SIG-M5 treated with dmso at 0.1 percent for 504 hours (cell line): Measurements from ENCODE around the gene GLIPR1.
A peak's percentile ranks its signal among the peaks of the same experiment; 100 is the strongest.
"Not testable (repeated sequence)": the region's sequence is repeated elsewhere in the genome, so short reads cannot be mapped to it uniquely, and the experiment has no call there.

ENCODE experiments used
- DNase-seq: peaks from one replicate; lab custom pipeline; 2025; ENCODE audit not compliant: unreplicated experiment; lab: John Stamatoyannopoulos, UW

Gene GLIPR1

DNA sequence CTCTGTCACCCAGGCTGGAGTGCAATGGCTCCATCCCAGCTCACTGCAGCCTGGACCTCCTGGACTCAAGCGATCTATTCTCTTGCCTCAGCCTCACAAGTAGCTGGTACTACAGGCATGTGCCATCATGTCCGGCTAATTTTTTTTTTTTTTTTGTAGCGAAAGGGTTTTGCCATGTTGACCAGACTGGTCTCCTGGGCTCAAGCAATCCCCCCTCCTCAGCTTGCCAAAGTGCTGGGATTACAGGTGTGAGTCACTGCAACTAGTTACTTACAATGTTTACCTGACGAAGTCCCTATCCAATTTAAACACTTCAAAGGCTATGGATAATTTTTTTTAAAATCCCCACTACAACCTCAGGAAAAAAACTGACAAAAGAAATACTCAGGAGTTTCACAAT, 29.1 kb downstream of the GLIPR1 start:
- DNase-seq: no peak

DNA sequence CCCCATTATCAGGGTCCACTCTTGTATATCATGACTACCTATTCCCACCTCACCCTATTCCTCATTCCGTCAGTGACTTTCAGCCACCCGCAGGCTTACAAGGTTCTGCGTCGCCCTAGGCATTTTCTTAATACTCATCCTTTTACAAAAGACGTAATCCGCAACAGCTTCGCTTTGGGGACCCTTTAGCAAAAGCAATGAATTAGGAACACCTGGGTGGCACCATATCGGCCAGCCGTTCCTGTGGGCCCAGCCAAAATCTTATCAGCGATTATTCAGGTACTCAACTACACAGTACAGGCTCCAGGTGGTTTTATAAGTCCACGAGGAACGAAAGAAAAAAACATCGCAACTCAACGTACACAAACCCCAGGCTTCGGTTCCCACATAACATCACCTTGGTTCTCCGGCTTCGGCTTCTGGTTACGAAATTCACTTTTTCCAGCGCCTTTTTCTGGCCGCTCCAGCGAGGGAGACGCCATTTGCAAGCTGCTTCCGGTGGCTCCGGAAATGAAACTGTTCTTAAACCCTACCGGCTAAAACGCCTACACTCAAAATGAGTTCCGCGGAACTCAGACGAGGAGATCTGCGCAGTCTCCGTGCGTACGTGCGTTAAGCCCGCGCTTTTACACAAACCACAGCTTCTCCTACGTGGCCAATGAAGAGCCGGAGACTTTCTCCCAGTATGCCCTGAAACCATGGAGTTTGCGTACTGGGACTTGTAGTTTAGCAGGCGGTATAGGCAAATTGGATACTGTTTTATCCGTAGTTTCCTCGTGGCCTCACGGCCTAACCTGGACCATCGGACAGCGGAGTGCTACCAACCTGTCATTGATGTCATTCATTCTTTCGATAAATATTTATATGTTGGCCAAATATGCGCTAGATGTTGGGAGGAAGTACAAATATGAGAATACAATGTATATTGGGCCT, 30.8 kb downstream of the GLIPR1 start, which contains the start of gene KRR1:
Gene KRR1 (minus strand): TSS at position 494 of the 933 bp plus-strand sequence. CDS start 12 bp downstream, at position 482.
- peak; percentile 98 for DNase-seq

DNA sequence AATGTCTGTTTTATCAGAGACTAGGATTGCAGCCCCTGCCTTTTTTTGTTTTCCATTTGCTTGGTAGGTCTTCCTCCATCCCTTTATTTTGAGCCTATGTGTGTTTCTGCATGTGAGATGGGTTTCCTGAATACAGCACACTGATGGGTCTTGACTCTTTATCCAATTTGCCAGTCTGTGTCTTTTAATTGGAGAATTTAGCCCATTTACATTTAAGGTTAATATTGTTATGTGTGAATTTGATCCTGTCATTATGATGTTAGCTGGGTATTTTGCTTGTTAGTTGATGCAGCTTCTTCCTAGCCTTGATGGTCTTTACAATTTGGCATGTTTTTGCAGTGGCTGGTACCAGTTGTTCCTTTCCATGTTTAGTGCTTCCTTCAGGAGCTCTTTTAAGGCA, 40.7 kb downstream of the GLIPR1 start:
- DNase-seq: not testable (repeated sequence)

DNA sequence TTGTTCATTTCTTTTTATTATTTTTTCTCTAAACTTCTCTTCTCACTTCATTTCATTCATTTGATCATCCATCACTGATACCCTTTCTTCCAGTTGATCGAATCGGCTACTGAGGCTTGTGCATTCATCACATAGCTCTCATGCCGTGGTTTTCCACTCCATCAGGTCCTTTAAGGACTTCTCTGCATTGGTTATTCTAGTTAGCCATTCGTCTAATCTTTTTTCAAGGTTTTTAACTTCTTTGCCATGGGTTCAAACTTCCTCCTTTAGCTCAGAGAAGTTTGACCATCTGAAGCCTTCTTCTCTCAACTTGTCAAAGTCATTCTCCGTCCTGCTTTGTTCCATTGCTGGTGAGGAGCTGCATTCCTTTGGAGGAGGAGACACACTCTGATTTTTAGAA, 41.6 kb downstream of the GLIPR1 start:
- not testable (repeated sequence) for DNase-seq

DNA sequence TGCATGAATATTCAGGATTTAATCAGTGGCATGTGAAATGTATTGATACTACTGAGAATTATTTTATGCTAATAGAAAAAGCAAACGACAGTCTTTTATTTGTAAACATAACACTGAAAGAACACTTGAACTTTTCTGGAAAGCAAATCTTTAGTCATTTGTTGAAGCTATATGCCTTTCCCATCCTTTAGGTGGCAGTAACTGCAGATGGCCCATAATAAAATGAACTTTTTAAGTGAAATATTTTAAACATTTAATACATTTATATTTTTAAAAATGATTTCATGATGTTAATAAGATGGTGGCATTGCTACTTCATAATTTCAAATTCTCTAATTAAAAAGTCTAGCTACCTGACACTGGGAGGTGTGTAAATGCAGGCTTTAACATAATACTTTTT, 44.7 kb downstream of the GLIPR1 start:
- no peak for DNase-seq

DNA sequence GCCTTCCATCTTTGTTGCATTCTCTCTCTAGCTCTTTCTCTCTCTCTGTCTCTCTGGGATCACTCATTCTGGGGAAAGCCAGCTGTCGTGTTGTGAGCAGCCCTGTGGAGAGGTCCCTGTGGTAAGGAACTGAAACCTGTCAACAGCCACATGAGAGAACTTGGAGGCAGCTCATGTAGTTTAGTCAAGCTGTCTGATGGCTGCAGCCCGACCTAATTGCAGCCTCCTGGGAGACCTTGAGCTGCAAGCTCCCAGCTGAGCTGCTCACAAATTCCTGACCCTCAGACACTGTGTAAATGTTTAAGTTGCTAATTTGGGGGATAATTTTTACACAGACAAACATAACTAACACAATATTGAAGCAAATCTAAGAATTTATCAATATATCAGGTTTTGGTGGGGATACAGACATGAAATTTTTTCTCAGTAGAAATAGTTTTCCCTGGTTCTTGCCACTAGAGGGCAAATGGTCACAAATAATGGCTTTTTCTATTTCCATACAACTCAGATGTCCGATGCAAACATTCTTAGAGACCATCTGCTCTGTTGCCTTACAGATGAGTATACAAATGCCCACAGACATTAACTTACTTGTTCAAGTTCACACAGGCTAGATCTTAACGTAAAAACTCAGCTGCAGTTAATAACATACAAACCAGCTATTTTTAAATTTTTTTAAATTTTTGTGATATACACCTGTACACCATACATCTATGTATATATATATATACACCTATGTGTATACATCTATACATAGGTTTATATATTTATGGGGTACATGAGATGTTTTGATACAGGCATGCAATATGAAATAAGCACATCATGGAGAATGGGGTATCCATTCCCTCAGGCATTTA, 46.3 kb downstream of the GLIPR1 start:
- peak; percentile 71 for DNase-seq

DNA sequence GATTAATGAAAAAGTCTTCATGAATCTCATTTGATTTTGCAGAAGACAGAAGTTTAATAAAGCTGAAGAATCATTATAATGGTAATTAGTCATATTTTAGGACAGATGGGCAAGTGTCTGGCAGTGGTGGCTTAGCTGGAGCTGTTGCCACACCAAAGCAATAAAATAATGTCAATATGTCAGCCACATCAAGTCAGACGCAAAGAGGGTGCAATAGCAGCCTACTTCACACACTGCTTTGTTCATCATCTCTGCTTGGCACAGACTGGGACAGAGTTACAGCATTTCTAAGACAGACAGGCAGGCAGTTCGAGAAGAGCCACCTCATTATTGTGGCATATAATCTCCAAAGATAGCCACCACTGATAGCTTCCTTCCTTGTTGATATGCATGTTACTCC, 47.7 kb downstream of the GLIPR1 start:
- DNase-seq: no peak

DNA sequence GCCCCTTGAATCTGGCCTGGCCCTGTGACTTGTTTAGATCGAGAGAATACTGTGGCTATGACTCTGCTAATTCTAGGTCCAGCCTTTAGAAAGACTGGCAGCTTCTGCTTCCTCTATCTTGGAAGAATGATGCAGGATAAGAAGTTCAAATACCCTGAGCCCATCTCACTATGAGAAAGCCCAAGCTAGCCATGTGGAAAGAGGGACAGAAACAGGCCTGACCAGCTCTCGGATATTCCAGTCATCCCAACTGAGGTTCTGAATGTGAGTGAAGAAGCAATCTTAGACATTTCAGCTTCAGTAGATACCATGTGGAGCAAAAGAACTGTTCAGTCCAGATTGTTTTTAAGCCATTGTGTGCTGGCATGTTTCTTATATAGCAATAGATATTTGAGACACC, 48.1 kb downstream of the GLIPR1 start:
- DNase-seq: no peak

DNA sequence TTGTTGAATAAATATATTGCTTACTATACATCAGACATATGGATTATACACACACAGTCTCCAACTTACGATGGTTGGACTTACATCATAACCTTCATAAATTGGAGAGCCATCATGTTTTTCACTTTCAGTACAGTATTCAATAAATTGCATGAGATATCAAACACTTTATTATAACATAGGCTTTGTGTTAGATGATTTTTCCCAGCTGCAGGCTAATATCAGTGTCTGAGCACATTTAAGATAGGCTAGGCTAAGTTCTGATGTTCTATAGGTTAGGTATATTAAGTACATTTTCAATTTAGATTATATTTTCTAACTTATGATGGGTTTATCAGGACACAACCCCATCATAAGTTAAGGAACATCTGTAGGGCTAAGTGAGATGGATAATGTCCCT, 48.8 kb downstream of the GLIPR1 start:
- DNase-seq: no peak

DNA sequence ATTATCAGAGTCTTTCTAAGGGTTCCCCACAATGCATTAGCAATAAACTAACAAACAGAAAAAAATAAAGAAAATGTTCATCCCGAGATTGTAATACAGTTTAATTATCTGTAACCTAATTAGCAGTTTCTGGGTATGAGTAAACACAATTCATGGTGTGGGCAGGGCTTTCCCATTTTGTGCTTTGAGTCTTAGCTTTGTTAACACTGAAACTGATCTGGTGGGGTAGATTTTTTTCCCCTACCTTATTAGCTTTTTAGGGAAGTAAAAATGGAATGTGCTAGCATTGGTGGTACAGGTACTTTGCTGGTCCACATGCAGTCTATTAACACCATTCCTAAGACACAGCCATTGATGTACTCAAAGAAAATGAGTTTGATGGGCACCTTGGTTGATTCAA, 49.3 kb downstream of the GLIPR1 start:
- no peak for DNase-seq

DNA sequence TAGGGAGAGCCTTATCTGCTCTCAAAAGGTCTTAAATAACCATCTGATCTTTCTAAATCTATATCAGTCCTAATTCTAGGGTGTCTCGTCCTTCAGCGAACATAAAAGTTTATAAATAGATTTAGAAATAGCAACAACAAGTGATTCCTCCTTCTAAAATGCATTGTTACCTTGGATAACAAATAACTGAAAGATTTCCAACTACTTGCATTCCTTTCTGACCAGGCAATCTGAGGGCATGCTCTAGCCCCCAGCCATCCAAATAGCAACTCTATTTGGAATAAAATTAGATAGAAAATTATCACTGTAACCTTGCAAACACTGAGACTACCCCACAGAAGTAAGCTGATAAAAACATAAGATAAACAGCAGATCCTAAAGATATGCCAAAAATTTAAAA, 52.7 kb downstream of the GLIPR1 start:
- no peak for DNase-seq

DNA sequence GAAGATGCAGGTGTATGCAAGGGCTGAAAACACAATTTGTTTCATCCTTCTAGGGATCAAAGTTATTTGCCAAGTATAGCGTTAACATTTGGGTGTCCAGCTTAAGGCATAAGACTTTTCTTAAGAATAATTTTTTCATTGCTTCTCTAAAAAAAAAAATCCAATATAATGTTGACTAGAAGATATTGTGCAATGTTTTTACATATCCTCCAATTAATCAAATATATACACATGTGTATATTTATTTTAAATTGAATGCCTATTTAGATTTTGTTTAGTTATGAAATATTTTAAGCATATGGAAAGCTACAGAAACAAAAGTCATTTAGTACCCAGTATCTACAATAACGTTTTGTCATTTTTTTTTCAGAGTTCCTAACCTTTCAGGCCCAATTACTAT, 59.3 kb downstream of the GLIPR1 start:
- no peak for DNase-seq

DNA sequence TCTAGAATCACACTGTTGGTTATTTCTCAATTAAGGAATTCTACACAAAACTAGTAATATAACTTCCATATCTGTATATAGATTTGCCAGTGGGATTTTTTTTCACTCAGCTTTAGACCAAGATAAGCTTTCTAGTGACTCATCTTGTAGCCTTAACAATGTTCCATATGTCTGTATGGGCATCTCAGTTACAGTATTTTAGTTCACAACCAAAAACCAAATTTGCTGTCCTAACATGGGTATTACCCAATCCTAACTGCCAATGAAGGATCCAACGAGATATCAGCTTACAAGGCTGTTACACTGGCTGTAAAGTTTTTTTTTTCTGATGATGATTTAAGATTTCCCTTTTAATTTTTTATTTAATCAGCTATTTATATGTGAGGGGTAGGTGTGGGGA, 62.4 kb downstream of the GLIPR1 start:
- DNase-seq: no peak

DNA sequence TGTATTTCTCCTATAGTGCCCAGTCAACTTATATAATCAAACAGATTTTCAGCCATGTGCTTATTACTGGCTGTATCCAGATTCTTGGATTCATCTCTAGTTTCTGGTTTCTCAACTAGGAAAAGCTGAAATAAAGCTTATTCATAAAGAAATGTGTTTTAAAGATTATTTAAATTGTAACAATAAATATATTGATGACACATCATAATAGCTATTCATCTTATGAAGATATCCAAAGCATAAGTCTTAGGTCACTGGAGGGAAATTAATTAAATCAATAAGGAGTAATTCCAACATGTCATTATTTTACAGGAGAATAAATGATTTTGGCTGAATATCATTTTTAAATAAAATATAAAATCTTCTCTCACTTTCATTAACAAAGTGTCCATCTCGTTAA, 63.0 kb downstream of the GLIPR1 start:
- no peak for DNase-seq

DNA sequence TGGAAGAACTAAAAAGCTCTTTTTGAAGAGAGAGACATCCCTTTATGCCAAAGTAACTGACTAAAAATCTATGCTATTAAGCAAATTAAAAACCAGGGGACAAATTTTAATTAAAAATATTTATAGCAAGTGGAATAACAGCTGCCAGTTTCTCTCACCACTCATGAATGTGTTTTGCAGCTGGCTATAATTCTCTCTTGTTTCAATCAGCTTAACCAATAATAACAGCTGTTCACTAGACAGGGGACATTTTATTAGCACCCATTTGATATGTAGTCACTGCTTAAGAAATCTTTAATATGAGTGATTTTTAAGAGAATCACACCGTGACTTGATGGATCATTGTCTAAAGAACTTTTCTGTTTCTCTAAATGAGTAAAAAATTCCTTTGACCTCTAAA, 65.1 kb downstream of the GLIPR1 start:
- no peak for DNase-seq

DNA sequence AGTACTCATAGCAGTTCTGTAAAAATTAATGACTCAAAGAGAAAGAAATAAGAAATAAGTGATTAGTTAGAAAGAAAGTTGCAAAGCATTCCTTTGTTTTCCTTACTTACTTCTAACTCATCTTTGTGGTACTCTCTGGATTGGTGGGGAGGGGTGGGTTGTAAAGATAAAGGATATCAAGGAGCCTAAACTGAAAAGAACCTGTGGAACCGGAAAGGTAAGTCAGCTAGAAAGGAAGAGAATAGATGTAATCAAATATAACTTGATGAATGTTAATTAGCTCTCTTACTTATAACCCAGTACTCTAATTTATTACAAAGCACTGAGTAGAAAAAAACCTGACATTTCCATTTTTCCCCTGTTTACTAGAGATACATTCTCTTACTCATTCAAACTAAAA, 68.3 kb downstream of the GLIPR1 start:
- no peak for DNase-seq

DNA sequence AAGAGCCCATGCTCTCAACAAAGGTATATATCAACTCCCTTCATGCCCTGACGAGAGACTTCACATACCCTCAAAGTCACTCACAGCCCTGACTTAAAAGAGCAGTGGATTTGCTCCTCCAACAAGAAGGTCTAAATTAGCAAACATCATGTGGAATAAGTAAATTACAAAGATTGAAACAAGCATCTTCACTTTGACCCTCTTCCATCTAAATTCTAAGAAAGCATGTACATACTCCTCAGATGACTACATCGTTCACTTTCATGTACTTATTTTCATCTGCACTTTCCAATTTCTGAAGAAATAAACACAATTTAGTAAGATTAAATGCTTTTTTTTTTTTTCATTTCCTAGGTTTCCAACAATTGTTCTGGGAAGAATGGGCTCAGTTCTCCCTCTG, 69.4 kb downstream of the GLIPR1 start:
- DNase-seq: no peak

DNA sequence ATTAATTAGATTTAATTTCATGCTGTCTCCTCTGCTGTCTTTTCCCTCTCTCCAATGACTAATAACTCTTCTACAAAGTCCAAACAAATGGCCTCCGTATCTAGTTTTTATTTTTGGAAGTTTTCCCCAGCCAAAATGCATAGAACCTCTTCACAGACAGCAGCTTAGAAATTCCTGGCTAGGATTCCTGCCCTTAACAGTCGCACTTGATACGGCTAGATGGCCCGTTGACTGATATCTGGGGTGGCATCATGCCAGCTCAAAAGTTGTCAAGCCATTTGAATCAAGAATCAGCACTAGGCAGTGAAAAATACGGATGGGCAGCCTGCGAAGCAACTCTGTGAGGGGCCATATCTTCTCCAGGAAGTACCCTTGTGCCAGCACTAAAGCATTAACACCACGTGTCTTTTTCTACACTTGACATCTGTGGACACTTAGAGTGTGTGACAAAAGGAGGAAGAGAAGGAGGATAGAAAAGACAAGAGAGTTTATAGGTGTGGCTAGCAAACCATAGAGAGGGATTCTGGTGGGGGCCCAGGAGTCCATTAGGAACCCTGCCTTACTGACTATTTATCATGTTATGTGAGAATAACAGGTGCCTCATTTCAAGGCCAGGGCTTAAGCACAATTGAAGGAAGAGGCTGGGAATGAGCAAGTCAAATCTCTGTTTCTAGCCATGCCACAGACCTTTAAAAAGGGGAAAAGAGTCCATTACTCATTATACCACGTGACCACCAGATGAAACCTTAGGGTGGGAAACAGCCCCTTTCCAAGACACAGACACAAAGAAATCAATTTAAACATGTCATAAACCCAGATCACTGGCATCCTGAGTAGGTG, 70.1 kb downstream of the GLIPR1 start:
- DNase-seq: no peak

DNA sequence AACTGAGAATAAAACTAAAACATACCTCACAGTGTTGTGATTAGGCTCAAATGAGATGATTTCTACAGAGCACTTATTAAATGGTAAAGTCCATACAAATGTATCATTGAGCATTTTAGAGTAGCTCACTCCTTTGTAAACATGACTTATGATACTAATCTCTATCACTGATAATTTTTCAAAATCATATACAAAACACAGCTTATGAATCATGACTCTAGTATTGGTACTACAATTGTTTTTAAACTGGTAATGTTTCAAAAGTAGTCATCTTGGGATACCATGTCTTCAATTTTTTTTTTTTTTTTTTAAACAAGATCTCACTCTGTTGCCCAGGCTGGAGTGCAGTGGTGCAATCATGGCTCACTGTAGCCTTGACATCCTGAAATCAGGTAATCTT, 70.9 kb downstream of the GLIPR1 start:
- no peak for DNase-seq

DNA sequence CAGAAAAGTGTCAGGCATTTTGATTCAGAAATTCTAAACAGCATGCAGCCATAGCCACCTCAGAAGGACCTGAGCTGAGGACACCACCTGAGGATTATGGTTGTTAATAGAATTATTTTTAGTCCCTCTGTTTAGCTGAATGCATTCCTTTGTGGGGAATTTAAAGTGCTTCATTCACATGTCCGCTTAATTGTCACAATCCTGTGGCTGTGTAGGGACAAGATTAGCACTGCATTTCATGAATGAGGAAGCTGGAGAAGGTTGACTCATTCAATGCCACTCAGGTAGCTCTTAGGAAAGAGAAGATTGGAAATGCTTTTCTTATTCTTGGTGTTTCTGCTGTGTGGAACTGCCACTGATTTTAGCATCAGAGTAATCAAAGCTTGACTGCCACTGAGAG, 72.8 kb downstream of the GLIPR1 start:
- DNase-seq: peak; percentile 38
